HG03060 (cell line): Measurements from ENCODE around the gene RSBN1L.
"Not testable (repeated sequence)": the region's sequence is repeated elsewhere in the genome, so short reads cannot be mapped to it uniquely, and the experiment has no call there.

ENCODE experiments used
- ATAC-seq: cut with Tn5 transposase; IDR thresholded peaks from one replicate; pipeline ENCODE4 v1.9.1; 2021; ENCODE audit warnings: low read depth, moderate number of reproducible peaks; ENCODE audit not compliant: unreplicated experiment

The RSBN1L gene

GRCh38 chr7:77696057-77696642 lies at the start of gene RSBN1L:
RSBN1L (plus strand) TSS chr7:77696459; CDS start chr7:77696470, 11 bp downstream.
- peak; percentile 96 for ATAC-seq

GRCh38 chr7:77648742-77649338 lies 47.4 kb upstream of the RSBN1L start:
- ATAC-seq = no peak

- no peak for ATAC-seq
Measured at GRCh38 chr7:77649716-77650349, 46.4 kb upstream of the RSBN1L start.

GRCh38 chr7:77651575-77652162 lies 44.6 kb upstream of the RSBN1L start:
- no peak for ATAC-seq

- not testable (repeated sequence) for ATAC-seq
Measured at GRCh38 chr7:77652826-77653225, 43.4 kb upstream of the RSBN1L start.

GRCh38 chr7:77653572-77653971 lies 42.7 kb upstream of the RSBN1L start:
- ATAC-seq = no peak

- ATAC-seq = no peak
Measured at GRCh38 chr7:77655356-77655755, 40.9 kb upstream of the RSBN1L start.

- no peak for ATAC-seq
Measured at GRCh38 chr7:77655836-77656455, 40.3 kb upstream of the RSBN1L start.

- ATAC-seq = no peak
Measured at GRCh38 chr7:77657427-77658224, 38.6 kb upstream of the RSBN1L start.

- no peak for ATAC-seq
Measured at GRCh38 chr7:77658928-77659327, 37.3 kb upstream of the RSBN1L start.

- ATAC-seq = no peak
Measured at GRCh38 chr7:77661816-77662215, 34.4 kb upstream of the RSBN1L start.

GRCh38 chr7:77662869-77663268 lies 33.4 kb upstream of the RSBN1L start:
- no peak for ATAC-seq

GRCh38 chr7:77664715-77665114 lies 31.5 kb upstream of the RSBN1L start:
- ATAC-seq = no peak

GRCh38 chr7:77665161-77665560 lies 31.1 kb upstream of the RSBN1L start:
- ATAC-seq = no peak

GRCh38 chr7:77667459-77668086 lies 28.7 kb upstream of the RSBN1L start:
- ATAC-seq = no peak

- no peak for ATAC-seq
Measured at GRCh38 chr7:77674878-77675277, 21.4 kb upstream of the RSBN1L start.

GRCh38 chr7:77679608-77680007 lies 16.7 kb upstream of the RSBN1L start:
- no peak for ATAC-seq

- no peak for ATAC-seq
Measured at GRCh38 chr7:77680266-77680665, 16.0 kb upstream of the RSBN1L start.

- ATAC-seq = no peak
Measured at GRCh38 chr7:77684030-77684429, 12.2 kb upstream of the RSBN1L start.

- no peak for ATAC-seq
Measured at GRCh38 chr7:77685233-77685632, 11.0 kb upstream of the RSBN1L start.
